HG03159 (cell line): ENCODE measurements around the gene ART5.

ENCODE experiments used
- ATAC-seq: cut with Tn5 transposase; IDR thresholded peaks from one replicate; pipeline ENCODE4 v1.9.1; 2021; ENCODE audit warnings: mild to moderate bottlenecking, moderate library complexity; ENCODE audit not compliant: unreplicated experiment

The ART5 gene, protein sequence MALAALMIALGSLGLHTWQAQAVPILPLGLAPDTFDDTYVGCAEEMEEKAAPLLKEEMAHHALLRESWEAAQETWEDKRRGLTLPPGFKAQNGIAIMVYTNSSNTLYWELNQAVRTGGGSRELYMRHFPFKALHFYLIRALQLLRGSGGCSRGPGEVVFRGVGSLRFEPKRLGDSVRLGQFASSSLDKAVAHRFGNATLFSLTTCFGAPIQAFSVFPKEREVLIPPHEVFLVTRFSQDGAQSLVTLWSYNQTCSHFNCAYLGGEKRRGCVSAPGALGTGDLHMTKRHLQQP

DNA sequence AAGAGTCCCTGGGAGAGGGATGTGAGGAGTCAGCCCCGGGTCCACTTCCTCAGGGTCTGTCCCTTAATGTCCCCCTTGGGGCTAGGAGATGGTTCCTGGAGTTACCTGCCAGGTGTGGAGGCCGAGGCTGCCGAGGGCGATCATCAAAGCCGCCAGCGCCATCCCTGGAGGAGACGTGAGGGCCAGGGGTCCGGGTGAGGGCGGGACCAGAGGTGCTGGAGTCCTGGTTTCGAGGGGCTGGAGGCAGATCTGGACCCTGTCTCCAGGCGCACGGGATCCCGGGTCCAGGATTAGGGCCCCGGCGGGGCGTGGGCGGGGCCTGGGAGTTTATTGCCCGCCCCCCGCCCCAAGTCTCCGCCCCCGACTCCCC, at the start of gene ART5:
Gene ART5, minus strand, starts transcription at position 292 of the 370 bp plus-strand sequence. Its CDS starts 130 bp downstream, at position 162.
- no peak for ATAC-seq

DNA sequence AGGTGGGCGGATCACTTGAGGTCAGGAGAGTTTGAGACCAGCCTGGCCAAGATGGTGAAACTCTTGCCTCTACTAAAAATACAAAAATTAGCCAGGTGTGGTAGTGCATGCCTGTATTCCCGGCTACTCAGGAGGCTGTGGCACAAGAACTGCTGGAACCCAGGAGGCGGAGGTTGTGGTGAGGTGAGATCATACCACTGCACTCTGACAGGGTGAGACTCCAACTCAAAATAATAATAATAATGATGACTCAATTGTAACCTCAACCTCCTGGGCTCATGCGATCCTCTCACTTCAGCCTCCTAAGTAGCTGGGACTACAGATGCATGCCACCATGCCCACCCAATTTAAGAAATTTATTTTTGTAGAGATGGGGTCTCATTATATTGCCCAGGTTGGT, 45.0 kb upstream of the ART5 start:
- no peak for ATAC-seq

DNA sequence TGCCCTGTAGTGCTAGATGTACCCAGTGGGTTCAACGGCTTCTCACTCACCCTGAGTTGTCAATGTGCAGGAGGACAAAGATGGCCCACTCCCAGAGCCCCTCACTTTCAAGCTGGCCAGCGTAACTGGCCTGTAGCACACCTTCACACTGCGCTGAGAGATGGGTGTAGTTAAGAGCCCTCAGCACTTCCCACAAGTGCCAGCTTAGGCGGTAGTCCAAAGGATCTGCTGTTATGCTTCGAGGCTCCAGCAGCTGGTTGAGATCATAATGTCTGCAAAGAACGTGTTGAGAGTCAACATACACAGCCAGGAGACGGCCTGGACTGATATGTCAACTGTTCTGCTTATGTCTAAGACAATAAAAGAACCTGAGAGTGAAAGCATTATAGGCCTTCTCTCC, 44.1 kb upstream of the ART5 start:
- ATAC-seq, result no peak

DNA sequence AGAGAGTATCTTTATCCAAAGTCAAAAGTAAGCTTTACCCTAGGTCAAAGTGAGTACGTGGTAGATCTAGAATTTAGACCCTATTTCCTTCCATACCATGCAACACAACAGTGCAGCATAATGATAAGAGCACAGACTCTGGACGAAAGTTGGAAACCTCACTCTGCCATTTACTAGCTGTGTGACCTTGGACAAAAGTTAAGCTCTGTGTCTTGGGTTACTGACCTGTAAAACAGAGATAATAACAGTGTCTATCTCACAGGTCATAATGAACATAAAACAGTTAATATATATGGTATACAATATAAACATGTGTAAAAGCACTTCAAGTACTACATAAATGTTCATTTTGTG, 43.0 kb upstream of the ART5 start:
- ATAC-seq, result no peak

DNA sequence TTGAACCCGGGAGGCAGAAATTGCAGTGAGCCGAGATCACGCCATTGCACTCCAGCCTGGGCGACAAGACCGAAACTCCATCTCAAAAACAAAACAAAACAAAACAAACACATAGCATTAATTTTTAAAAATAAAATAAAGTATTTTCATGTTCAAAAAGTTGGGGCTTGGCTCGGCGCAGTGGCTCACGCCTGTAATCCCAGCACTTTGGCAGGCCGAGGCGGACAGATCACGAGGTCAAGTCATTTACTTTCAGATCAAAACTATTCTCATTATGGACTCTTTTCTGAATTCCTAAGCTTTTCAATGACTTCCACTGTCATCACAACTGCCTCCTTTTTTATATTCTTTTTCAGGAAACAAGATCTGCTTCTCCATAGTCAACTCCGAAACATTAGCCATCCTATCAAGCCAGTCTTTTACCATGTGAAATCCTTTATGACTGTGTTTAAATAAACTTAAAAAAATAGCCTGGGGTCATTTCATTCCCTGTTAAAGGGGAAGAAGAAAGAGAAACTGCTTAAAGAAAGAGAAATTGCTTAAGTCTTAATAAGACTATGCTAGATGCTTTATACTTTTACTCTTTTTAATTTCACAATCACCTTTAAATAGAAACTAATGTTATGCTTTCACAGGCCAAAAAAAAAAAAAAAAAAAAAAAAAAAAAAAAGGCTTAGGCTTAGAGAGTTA, 42.5 kb upstream of the ART5 start:
- ATAC-seq, result no peak

DNA sequence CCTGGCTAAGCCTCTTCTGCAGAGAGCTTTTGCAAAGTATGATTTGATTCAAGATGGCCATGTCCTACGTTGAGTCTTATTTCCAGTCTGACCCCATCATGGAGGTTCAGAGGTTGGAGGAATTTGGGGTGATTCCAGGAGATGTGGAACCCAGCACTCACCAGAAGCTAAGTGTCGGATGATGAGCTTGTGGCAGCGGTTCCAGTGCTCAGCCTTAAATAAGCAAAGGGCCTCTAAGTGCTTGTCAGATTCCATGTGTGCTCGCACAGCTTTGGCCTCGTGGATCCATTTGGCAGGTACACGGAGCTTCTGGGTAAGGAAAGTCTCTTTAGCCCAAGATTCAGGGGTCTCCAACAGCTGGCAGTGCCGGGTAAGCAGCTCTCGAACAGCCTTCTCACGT, 41.2 kb upstream of the ART5 start:
- ATAC-seq, result no peak

DNA sequence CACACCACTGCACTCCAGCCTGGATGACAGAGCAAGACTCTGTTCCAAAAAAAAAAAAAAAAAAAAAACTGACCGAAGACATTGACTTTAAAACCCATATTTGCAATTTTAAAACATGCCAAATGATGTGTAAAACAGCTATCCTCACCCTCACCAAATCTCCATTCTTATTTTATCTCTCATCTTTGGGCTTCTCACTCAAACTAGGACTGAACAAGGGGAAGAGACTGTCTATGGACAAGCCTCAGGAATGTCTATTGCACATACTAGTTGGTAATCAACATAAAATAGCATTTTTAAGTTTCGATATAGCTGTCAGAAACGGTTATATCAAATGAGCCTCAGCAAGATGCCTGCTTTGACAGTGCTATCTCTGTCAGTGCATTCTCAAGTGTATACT, 37.3 kb upstream of the ART5 start:
- no peak for ATAC-seq

DNA sequence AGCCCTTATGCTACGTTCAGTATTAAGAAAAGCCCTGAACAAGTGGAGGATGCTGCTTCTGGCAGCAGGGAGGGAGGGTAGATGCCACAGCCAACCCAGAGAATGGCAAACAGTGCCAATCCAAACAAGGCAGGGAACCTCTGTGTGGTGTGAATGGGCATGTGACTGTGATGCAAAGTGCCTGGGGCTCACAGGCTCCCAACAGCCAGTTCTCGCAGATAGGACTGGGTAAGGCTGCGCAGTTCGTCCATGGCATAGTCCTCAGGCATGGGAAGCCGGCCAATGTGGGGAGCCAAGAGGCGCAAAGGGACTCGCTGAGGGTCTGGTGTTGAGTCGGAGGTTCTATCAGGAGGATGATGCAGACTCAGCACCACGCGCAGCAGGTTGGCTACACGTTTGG, 34.2 kb upstream of the ART5 start:
- no peak for ATAC-seq

DNA sequence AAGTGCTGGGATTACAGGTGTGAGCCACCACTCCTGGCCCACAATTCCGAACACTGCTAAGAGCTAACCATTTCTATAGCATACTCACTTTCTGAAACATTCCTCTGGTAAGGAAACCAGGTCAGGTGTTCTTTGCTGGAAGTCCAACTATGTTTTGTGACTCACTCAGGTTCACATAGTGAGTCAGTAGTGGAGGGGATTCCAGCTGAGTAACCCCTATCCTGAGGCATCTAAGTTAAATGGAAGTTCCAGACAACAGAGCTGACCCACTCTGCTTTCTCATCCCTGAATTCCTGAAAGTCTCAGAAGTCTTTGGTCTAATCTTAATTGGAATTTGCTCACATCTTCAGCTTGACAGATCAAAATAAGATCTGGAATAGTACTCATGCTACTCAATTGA, 32.4 kb upstream of the ART5 start:
- ATAC-seq, result no peak

DNA sequence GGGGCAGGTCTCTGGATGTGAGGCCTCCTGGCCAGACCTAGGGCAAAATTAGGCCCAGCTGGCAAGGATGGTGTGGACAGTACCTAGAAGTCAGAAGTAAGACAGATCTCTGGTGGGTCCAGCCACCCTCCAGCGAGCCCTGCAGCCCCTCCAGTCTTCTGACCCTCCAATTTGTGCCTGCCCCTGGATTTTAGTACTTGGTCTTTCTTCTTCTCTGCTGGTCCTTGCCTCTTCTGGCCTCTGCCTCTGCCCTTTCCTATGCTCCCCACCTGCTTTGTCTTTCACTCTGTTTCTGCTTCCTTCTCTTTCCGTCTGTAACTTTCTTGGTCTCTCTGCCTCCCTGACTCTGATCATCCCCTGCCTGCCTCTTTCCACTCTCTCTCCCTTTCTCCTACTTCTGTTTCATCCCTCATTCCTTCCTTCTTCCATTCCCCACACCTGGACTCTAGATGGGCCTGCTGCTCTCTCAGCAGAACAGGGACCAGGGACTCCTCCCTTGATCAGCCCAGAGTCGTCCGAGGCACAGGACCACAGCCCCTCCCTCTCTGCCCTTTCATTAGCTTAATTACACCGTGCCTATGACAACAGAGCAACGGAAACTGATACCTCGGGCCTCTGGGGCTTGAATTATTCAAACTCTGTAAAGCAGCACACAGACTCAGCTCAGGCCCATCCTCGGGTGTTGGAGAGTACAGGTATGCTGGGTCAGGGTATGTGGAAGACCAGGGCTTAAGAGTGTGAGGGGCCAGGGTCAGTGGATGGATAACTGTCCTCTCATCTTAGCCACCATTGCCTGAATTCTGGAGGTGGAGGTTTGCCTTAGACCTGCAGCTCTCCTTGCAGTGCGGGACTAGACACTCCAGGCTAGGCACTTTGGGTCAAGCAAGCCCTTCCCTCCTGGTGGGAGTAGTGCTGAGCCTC, 29.8 kb upstream of the ART5 start, which contains the start of gene CHRNA10:
Gene CHRNA10, minus strand, starts transcription at position 51 of the 921 bp plus-strand sequence. CDS start 72 bp downstream, outside the sequence.
- ATAC-seq, result no peak

DNA sequence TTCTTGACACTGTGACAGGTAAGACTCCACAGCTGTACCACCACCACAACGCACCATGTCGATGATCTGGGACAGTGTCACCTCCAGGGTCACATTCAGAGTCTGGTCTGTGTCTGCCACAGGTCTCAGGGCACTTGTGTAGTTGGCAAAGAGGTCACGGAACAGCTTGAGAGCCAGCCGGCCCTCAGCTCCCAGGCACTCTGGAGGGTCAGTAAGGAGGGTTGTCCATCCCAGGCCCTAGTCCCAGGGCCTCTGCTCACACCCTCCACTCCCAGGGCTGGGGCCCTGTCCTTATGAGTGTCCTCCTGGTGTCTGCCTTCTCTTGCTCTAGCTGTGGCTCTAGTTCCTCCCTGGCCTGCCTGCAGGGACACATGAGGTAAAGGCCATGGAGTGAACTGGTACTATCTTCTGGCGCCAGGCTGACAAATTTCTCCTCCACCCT, 28.0 kb upstream of the ART5 start:
- ATAC-seq, result no peak

DNA sequence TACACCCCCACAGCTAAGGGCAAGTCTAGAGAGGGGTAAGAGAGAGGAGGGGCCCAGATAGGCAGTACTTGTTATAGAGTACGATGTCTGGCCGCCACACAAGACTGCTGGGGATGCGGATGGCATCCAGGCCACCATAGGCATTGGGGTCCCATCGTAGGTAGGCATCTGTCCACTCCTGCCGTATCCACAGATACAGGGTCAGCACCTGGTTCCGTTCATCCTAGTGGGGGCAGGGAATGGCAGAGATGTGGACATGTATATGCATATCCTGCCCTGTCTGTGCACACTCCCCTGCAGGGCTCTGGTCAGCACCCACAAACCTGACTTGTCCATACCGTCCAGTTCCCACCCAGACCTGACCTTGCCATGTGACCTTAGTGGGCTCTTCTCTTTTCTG, 27.3 kb upstream of the ART5 start:
- no peak for ATAC-seq

DNA sequence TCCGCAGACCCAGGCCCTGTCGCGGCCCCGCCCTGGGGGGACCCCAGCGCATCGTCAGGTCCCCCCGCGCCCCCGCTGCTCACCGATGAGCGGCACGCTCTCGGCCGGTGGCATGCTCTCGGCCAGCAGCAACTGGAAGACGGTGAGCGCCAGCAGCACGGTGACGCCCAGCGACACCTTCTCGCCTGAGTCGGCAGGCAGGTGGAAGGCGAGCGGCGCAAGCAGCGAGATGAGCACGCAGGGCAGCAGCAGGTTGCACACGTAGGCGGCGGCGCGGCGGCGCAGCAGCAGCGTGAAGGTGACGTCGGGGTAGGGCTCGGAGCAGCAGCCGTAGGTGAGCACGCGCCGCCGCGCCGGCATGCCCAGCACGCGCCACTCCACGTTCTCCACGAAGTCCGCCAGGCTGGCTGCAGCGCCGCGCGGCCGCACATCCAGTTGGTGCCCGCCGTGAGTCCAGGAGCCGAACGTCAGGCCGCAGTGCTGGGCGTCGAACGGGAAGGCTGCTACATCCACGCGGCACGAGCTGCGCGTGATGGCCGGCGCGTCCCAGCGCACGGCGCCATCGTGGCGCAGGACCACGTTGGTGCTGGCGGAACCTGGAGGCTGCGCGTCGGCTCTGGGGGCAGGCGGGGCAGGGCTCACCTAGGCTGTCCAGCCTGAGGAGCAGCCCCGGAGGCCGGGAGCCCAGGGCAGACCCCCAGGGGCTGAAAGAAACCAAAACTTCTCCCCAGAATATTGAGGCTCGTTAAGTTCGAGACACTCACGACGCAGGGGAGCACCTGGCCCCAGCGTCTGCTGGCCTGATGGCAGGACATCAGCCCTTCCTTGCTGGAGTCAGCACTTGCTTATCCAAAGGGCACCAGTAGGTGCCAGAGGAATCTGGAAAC, 25.6 kb upstream of the ART5 start:
- no peak for ATAC-seq

DNA sequence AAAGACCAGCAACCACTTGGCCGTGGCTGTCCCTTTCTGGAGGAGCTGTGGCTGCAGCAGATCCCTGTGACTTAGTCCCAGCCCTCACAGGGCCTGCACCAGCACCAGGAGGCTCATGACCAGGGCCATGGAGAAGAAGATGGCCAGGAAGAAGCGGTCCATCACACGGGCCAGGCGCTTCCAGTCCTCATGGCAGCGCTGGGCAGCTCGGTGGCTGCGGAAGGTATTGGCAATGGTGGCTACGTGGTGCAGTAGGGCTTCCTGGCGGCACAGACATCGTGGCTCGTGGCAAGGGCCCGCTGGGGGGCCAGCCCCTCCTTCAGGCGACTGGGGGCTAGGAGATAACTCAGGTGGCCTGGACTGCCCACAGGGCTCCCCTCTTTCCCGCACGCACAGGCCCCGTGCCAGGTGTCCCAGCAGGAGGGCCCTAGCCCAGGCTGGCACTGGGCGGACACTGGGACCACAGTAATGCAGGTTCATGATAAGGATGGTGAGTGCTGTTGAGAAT, 24.3 kb upstream of the ART5 start:
- no peak for ATAC-seq

DNA sequence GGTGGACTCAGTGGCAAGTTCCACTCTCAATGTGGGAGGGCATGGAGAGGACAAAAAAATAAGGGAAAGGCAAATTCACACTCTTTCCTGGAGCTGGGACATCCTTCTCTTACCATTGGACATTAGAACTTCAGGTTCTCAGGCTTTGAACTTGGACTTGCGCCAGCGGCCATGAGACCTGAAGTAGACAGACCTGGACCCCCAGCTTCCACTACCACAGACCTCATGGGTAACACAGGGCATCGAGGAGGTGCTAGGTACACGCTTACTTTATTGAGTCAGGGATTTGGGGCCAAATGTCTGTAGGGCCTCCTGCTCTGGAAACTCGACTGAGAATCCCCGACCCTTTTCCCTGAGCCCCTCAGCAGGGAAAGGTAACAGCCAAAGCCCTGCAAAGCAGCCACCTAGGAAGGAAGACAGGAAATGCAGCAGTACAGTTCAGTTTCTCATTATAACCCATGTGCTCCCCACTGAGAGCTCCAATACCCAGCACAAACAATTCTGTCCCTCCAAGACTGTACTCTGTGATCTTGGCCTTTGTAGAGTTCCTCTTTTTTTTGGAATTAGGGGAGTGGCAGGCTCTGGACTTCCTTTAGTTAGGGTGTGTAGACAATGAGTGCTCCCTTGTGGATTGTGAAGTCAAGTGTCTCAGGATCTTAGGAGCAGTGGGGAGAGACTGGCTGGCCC, 23.7 kb upstream of the ART5 start:
- ATAC-seq, result no peak

DNA sequence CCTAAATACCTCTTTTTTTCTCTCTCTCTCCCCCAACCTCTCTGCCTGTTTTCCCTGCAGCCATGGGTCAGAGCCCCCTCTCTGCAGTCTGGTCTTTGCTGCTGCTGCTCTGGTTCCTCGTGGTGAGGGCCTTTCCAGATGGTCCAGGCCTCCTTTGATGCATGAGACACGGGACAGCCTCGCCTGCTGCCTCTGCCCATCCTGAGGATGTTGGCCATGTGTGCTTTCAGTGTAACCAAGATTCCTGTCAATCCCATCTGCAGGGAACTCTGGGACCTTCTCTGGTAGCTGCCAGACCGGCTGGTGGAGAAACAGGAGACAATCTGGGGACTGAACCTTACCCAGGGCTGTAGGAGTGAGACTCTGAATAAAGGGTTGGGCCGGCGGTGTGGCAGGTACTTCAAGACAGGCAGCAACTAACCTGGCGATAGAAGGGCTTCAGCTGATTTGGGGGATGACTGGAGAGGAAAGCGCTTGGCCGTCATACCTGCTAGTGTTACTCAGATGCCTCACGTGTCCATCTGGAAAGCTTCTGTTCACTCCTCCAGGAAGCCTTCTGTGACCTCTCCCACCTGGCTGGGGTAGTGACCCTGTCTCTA, 22.3 kb upstream of the ART5 start:
- no peak for ATAC-seq

DNA sequence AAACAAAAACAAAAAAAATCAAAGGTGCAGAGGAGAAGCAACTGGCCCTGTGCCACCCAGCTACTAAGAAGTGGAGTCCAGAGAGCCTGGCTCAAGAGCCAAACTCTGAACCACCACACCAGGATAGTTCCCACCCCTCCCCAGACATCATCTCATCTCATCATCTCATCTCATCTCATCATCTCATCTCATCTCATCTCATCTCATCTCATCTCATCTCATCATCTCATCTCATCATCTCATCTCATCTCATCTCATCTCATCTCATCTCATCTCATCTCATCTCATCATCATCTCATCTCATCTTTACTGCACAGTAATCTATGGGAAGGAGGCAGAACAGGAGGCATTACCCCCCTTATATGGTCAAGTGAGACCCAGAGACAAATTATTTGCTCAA, 21.1 kb upstream of the ART5 start:
- no peak for ATAC-seq

DNA sequence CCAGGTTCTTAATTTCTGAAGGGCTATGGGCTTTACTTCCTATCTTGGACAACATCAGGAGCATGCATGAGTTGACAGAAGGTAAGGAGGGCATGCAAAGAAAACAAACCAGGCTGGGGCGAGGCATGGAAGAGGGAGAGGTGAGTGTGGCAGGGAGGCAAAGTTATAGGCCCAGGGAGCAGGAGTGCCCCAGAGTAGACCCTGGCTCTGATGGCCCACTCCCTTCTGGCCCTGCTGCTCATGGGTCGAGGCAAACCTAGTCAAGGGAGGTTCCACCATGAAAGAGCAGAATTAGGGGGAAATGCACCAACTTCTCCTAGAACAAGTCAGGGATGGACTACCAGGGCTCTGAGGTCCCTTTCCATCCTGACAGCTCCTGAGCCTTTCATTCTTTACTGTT, 19.2 kb upstream of the ART5 start:
- no peak for ATAC-seq
